ENCODE results near the gene CDC42EP5.
"Not testable (repeated sequence)": the region's sequence is repeated elsewhere in the genome, so short reads cannot be mapped to it uniquely, and the experiment has no call there.

The CDC42EP5 gene

DNA sequence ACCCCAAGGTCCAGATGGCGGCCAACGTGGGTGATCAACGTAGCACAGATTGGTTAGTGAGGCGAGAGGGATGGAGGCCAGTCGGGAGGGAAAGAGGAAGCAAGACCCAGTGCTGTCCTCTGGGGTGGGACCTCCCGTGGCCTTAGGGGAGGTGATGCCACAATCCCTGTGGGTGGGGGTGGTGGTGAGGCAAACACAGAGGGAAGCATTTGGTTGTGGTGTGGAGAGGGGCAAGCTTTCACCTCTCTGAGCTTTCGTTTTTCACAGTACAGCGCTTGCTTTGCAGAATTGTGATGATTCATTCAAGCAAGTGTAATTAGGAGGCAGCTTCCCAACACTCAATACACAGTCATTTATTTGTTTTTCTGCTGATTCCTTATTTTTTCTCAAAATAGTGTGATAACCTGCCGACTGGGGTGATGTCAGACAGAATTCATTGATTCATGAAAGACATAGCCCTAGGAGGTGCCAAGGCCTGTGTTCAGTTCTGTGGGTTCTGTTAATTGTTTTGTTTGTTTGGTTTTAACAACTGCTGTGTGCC, 21.7 kb downstream of the CDC42EP5 start:
- H3K9ac ChIP-seq (ENCODE audit: low read depth, low read length), result peak overlapping the region; percentile 99

DNA sequence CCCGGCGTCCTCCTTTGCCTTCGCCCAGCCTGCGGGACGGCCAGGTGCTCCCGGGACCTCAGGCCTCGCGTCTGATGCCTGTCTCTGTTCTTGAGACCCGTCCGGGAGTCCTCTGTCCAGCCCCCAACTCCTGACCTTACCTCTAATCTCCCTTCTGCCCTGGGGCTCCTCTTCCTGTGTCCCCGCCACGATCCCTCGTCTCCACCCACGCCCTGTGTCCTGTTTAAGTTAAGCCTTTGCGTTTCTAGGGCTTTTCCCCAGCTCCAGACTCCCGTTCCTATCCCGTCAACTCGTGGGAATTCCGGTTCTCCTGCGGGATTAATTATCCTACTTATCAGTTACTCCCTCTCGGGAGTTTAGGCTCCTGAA, 23.4 kb downstream of the CDC42EP5 start:
- H3K4me2 ChIP-seq (ENCODE audit: low read length), result peak overlapping the region; percentile 93
- H3K4me3 ChIP-seq (ENCODE audit: low read length), result peak overlapping the region; percentile 89
- peaks cover 62% of the 10 kb centered on the region for H3K36me3 ChIP-seq (ENCODE audit: insufficient read depth, low read length)
- no peaks in the 10 kb centered on the region for H3K9me3 ChIP-seq (replicated peaks; ENCODE audit: low read length)
- peaks cover 27% of the 10 kb centered on the region for H3K4me1 ChIP-seq (ENCODE audit: control insufficient read depth, insufficient read depth, low read length)
- H3K9ac ChIP-seq (ENCODE audit: low read depth, low read length), result peak overlapping the region; percentile 99
- H3K27me3 ChIP-seq (ENCODE audit: control insufficient read depth, insufficient read depth, low read length), result no peaks in the 10 kb centered on the region

More for the DNA sequence above, 21.7 kb downstream of the CDC42EP5 start:
- peak overlapping the region; percentile 93 for H3K4me2 ChIP-seq (ENCODE audit: low read length)
- no peaks in the 10 kb centered on the region for H3K27me3 ChIP-seq (ENCODE audit: control insufficient read depth, insufficient read depth, low read length)
- H3K9me3 ChIP-seq (replicated peaks; ENCODE audit: low read length), result no peaks in the 10 kb centered on the region
- H3K4me1 ChIP-seq (ENCODE audit: control insufficient read depth, insufficient read depth, low read length), result peaks cover 27% of the 10 kb centered on the region
- H3K4me3 ChIP-seq (ENCODE audit: low read length), result peak overlapping the region; percentile 89
- peaks cover 72% of the 10 kb centered on the region for H3K36me3 ChIP-seq (ENCODE audit: insufficient read depth, low read length)

DNA sequence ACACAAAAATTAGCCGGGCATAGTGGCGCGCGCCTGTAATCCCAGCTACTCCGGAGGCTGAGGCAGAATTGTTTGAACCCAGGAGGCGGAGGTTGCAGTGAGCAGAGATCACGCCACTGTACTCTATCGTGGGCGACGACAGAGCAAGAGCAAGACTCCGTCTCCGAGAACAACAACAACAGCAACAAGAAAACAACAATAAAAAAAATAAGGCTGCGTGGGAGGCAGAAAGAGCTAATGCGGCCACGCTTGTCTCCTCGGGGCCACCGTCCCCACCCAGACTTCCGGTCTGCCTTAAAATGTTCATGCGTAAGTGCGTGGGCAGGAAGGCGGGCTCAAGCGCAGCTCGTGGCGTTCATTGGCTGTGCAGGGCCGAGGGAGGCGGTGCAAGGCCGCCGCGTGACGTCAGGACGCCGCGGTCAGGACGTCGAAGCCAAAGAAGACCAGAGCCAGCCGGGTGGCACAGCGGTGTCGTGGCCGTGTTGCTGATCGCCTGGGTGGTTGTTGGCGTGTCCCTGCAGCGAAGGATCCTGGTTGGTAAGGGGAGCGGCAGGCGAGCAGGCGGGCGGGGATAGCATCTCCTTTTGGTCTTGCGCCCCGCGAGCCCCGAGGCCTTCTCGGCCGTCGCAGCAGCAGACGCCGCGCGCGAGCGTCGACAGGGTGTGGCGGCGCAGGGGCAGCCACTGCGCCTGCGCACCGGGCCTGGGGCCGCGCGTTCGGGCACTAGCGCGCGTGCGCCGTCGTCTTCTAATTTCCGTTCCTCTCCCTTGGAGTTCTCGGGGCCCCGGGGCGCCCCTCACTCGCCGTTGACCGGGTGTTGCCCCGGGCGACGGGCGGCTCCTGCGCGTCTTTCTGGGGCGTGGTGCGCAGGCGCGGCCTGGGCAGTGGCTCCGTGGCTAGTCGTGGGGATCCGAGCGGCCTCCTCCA, 24.1 kb downstream of the CDC42EP5 start, which contains the start of gene LENG8:
Gene LENG8 (plus strand): TSS at position 426 of the 927 bp plus-strand sequence. CDS start 2,146 bp downstream, outside the sequence.
- H3K4me3 ChIP-seq (ENCODE audit: low read length), result peak within 1 kb of the TSS; percentile 89
- H3K9ac ChIP-seq (ENCODE audit: low read depth, low read length), result peak within 1 kb of the TSS; percentile 99
- H3K9me3 ChIP-seq (replicated peaks; ENCODE audit: low read length), result no peaks in the 10 kb centered on the region
- H3K4me2 ChIP-seq (ENCODE audit: low read length), result peak within 1 kb of the TSS; percentile 93
- peaks cover 27% of the 10 kb centered on the region for H3K4me1 ChIP-seq (ENCODE audit: control insufficient read depth, insufficient read depth, low read length)
- no peaks in the 10 kb centered on the region for H3K27me3 ChIP-seq (ENCODE audit: control insufficient read depth, insufficient read depth, low read length)
- H3K36me3 ChIP-seq (ENCODE audit: insufficient read depth, low read length), result peaks cover 57% of the 10 kb centered on the region

DNA sequence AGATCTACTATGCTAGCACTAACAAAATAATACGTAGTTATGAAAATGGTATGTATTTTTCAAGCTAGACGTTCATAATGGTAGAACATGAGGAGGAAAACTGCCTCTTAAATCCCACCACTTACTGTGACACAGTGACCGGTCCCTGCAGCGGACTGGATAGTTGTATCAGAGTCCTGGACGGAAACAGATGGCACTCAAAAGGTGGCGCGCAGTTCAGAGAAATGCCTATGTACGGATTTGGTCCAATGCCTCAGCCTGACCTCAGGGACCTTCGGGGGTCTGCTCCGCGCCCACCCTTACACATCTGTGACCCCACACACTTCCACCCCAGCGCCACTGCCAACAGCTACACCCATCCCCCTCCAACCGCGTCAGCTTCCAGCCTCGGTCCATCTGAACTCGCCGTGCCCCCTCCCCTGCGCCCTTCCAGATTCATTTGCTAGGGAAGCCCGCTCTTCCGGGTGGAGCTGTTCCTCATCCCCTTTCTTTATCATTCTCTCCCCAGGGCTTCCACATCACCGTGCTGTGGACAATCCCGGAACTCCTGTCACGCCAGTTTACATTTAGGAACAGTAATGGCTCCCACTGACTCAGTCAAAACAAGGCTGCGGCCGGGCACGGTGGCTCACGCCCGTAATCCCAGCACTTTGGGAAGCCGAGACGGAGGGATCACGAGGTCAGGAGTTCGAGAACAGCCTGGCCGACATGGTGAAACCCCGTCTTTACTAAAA, 24.9 kb downstream of the CDC42EP5 start:
- H3K36me3 ChIP-seq (ENCODE audit: insufficient read depth, low read length), result peaks cover 49% of the 10 kb centered on the region
- H3K4me1 ChIP-seq (ENCODE audit: control insufficient read depth, insufficient read depth, low read length), result peaks cover 27% of the 10 kb centered on the region
- no peaks in the 10 kb centered on the region for H3K9me3 ChIP-seq (replicated peaks; ENCODE audit: low read length)
- peak overlapping the region; percentile 89 for H3K4me3 ChIP-seq (ENCODE audit: low read length)
- H3K27me3 ChIP-seq (ENCODE audit: control insufficient read depth, insufficient read depth, low read length), result no peaks in the 10 kb centered on the region
- peak overlapping the region; percentile 99 for H3K9ac ChIP-seq (ENCODE audit: low read depth, low read length)
- H3K4me2 ChIP-seq (ENCODE audit: low read length), result peak overlapping the region; percentile 93

DNA sequence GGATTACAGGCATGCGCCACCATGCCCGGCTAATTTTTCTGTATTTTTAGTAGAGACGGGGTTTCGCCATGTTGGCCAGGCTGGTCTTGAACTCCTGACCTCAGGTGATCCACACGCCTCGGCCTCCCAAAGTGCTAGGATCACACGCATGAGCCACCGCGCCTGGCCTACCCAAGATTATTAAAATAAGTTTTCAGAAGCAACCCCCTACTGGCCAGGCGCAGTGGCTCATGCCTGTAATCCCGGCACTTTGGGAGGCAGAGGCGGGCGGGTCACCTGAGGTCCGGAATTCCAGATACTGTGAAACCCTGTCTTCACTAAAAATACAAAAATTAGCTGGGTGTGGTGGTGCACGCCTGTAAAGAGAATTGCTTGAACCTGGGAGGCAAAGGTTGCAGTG, 26.7 kb downstream of the CDC42EP5 start:
- H3K27me3 ChIP-seq (ENCODE audit: control insufficient read depth, insufficient read depth, low read length); H3K9ac ChIP-seq (ENCODE audit: low read depth, low read length); H3K4me2 ChIP-seq (ENCODE audit: low read length); H3K9me3 ChIP-seq (replicated peaks; ENCODE audit: low read length); H3K4me3 ChIP-seq (ENCODE audit: low read length): not testable (repeated sequence)
- H3K4me1 ChIP-seq (ENCODE audit: control insufficient read depth, insufficient read depth, low read length), result peaks cover 20% of the 10 kb centered on the region
- H3K36me3 ChIP-seq (ENCODE audit: insufficient read depth, low read length), result peaks cover 30% of the 10 kb centered on the region

DNA sequence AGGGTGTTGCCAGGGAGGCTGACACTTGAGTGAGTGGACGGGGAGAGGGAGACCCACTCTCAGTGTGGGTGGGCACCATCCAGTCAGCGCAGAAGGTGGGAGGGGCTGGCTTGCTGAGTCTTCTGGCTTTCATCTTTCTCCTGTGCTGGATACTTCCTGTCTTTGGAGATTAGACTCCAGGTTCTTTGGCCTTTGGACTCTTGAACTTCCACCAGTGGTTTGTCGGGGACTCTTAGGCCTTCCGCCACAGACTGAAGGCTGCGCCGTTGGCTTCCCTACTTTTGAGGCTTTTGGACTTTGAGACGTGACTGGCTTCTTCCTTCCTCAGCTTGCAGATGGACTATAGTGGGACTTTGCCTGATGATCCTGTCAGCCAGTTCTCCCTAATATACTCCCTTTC, 28.4 kb downstream of the CDC42EP5 start:
- Histone ChIP-seq H3K27me3 (ENCODE audit: control insufficient read depth, insufficient read depth, low read length) (no peaks in the 10 kb centered on the region), H3K4me3 (ENCODE audit: low read length) (no peak overlapping the region)

DNA sequence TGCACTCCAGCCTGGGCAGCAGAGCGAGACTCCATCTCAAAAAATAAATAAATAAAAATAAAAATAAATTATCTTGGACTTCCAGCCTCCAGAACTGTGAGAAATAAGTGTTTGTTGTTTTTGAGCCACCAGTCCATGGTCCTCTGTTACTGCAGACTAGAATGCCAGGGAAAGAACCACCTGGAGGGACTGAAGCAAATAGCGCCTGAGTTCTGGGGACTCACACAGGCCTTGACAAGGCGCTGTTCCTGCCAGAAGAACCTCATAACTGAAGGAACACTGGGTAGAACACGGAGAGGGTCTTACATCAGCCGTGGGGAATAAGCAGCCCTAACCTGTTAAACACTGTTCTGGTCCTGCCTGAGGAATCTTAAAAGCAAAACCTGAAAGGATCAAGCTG, 32.5 kb downstream of the CDC42EP5 start:
- Histone ChIP-seq H3K4me2 (ENCODE audit: low read length) (no peak overlapping the region), H3K4me3 (ENCODE audit: low read length) (no peak overlapping the region), H3K36me3 (ENCODE audit: insufficient read depth, low read length) (peaks cover 15% of the 10 kb centered on the region), H3K27me3 (ENCODE audit: control insufficient read depth, insufficient read depth, low read length) (no peaks in the 10 kb centered on the region), H3K9me3 (replicated peaks; ENCODE audit: low read length) (no peaks in the 10 kb centered on the region), H3K4me1 (ENCODE audit: control insufficient read depth, insufficient read depth, low read length) (no peaks in the 10 kb centered on the region), H3K9ac (ENCODE audit: low read depth, low read length) (no peak overlapping the region)

More for the DNA sequence above, 28.4 kb downstream of the CDC42EP5 start:
- Histone ChIP-seq H3K9ac (ENCODE audit: low read depth, low read length) (no peak overlapping the region), H3K9me3 (replicated peaks; ENCODE audit: low read length) (no peaks in the 10 kb centered on the region), H3K4me2 (ENCODE audit: low read length) (no peak overlapping the region), H3K36me3 (ENCODE audit: insufficient read depth, low read length) (peaks cover 21% of the 10 kb centered on the region), H3K4me1 (ENCODE audit: control insufficient read depth, insufficient read depth, low read length) (peaks cover 8% of the 10 kb centered on the region)

DNA sequence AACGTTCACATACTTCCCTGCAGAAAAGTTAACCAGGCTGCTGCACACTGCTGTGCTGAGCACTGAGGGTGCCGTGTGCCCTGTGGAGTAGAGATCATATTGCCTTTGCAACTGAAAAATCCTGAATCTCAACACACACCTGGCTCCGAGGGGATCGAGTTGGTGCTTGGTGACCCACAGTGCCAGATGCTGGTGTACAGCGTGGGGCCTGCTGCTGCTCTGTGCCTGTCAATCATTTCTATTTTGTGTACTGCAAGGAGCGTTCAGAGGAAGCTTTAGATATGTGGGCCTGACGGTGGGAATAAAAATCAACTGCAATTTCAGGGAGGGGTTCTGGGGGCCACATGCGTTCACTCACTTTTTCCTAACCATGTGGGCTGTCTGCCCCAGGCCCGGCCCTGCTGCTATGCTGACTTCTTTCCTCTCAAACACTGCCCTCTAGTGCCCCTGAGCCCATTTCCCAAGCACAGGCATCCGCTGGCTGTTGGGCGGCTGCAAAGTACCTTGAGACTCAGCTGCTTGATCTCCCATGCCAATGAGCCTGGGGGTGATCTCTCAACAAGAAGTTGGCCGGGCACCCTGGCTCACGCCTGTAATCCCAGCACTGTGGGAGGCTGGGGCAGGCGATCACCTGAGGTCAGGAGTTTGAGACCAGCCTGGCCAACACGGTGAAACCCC, 33.8 kb downstream of the CDC42EP5 start:
- Histone ChIP-seq H3K4me2 (ENCODE audit: low read length) (no peak overlapping the region), H3K27me3 (ENCODE audit: control insufficient read depth, insufficient read depth, low read length) (no peaks in the 10 kb centered on the region), H3K36me3 (ENCODE audit: insufficient read depth, low read length) (peaks cover 6% of the 10 kb centered on the region), H3K9me3 (replicated peaks; ENCODE audit: low read length) (no peaks in the 10 kb centered on the region), H3K9ac (ENCODE audit: low read depth, low read length) (no peak overlapping the region), H3K4me1 (ENCODE audit: control insufficient read depth, insufficient read depth, low read length) (no peaks in the 10 kb centered on the region), H3K4me3 (ENCODE audit: low read length) (no peak overlapping the region)

DNA sequence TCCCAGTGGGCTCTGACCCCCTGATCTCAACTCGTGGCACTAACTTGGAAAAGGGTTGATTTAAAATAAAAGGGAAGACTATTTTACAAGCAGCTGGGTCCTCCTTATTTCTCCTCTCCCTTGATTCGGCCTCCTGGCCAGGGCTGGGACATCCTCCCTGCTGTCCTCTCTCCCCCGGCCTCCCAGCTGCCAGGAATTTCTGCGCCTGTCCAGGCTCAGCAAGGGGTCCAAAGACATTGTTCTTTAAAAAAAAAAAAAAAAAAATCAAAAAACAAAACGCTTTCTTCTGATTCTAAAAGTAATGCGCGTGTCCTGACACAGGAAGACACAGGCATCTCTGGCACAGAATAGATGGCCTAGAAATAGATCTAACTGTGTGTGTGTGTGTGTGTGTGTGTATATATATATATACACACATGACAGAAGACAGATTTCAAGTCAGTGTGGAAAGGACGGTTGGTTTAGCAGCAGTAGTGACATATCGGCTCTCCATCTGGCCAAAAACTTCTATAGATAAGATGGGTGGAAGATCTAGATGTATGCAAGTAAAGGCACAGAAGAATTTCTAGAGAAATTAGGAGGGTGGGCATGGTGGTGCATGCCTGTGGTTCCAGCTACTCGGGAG, 36.4 kb downstream of the CDC42EP5 start:
- H3K4me3 ChIP-seq (ENCODE audit: low read length), result no peak overlapping the region

DNA sequence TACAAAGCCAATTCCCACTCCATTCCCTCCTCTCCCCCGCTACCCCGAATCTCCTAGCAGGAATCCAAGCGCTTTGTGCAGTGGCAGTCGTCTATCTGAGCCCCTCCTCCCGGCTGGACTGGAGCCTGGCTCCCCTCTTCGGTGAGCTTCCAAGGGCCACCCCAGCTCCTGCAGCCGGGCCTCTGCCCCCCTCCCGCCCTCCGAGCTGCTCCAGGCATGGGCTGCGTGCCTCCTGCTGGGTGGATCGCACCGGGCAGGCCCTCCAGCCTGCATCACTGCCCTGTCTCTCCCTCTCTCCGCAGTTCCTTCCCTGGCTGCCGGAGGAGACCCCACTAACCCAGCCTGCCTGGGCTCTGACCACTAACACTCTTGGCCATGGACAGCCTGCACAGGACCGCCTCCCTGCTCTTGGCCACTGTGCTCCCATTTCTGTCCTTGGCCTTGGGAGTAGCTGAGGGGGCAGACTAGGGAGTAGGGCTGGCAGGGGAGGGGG, 37.0 kb downstream of the CDC42EP5 start:
- no peak overlapping the region for H3K4me3 ChIP-seq (ENCODE audit: low read length)
- H3K4me1 ChIP-seq (ENCODE audit: control insufficient read depth, insufficient read depth, low read length), result no peaks in the 10 kb centered on the region
- H3K9ac ChIP-seq (ENCODE audit: low read depth, low read length), result no peak overlapping the region

More for the DNA sequence above, 36.4 kb downstream of the CDC42EP5 start:
- Histone ChIP-seq H3K36me3 (ENCODE audit: insufficient read depth, low read length) (peaks cover 6% of the 10 kb centered on the region), H3K27me3 (ENCODE audit: control insufficient read depth, insufficient read depth, low read length) (peaks cover 3% of the 10 kb centered on the region), H3K4me2 (ENCODE audit: low read length) (no peak overlapping the region), H3K4me1 (ENCODE audit: control insufficient read depth, insufficient read depth, low read length) (no peaks in the 10 kb centered on the region), H3K9me3 (replicated peaks; ENCODE audit: low read length) (no peaks in the 10 kb centered on the region), H3K9ac (ENCODE audit: low read depth, low read length) (no peak overlapping the region)

More for the DNA sequence above, 37.0 kb downstream of the CDC42EP5 start:
- Histone ChIP-seq H3K9me3 (replicated peaks; ENCODE audit: low read length) (no peaks in the 10 kb centered on the region), H3K27me3 (ENCODE audit: control insufficient read depth, insufficient read depth, low read length) (peaks cover 3% of the 10 kb centered on the region), H3K36me3 (ENCODE audit: insufficient read depth, low read length) (peaks cover 6% of the 10 kb centered on the region), H3K4me2 (ENCODE audit: low read length) (no peak overlapping the region)
